Measurements from ENCODE around the gene DMD. TPM values are rescaled to one million over a fixed set of nuclear protein-coding genes. Genes with fewer than 3 reads are reported as not detected.

The DMD gene
- total and polyA plus RNA-seq, 2 of the 13 experiments (the other 11 are each of a cell fraction or from before 2014, with no cell fraction given) = 17.6 to 25.9 TPM

DNA sequence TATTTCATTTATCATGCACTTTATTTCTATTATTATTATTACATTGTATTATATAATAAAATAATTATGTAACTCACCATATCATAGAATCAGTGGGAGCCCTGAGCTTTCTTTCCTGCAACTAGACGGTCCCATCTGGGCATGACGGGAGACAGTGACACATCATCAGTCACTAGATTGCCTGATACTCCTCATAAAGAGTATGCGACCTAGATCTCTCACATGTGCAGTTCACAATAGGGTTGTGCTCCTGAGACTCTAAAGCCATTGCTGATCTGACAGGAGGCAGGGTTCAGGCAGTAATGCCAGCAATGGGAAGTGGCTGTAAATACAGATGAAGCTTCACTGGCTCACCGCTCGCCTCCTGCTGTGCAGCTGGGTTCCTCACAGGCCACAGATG lies 62.3 kb downstream of the DMD start:
- ATAC-seq (no peak), FAIRE-seq (no peak), DNase-seq (ENCODE audit: low spot score) (no peak)
- 74% methylated on average over 2 of the region's 5 CpGs for WGBS (ENCODE audit: low lambda C conversion rate)
- Histone ChIP-seq H2AFZ (ENCODE audit: low read length) (no peak overlapping the region), H3K27ac (ENCODE audit: extremely low read length, insufficient read depth, low read length) (no peak overlapping the region), H3K27me3 (ENCODE audit: control insufficient read depth in 1 of 2, insufficient read depth in 2 of 2, low read length in 2 of 2) (no peaks in the 10 kb centered on the region), H3K79me2 (ENCODE audit: insufficient read depth, low read length) (no peaks in the 10 kb centered on the region), H3K4me1 (ENCODE audit: insufficient read depth, low read length) (no peaks in the 10 kb centered on the region), H3K36me3 (replicated peaks in 1 of 2; ENCODE audit: control insufficient read depth in 1 of 2, insufficient read depth in 2 of 2, low read length in 2 of 2) (no peaks in the 10 kb centered on the region), H4K20me1 (ENCODE audit: insufficient read depth, low read length) (no peaks in the 10 kb centered on the region), H3K4me2 (ENCODE audit: low read depth, low read length) (no peak overlapping the region), H3K4me3 (replicated peaks in 1 of 3; ENCODE audit: insufficient read depth in 1 of 3, low read depth in 2 of 3, low read length in 3 of 3) (no peak overlapping the region), H3K9ac (ENCODE audit: insufficient read depth, low read depth, low read length) (no peak overlapping the region), H3K9me3 (ENCODE audit: low read length) (no peaks in the 10 kb centered on the region)
- intact Hi-C loops (cut with micrococcal nuclease; ENCODE audit: unreplicated experiment) = no loop called here
- ChIA-PET CTCF (ENCODE audit: low intra/inter-chr PET ratio, low total read pairs) (no interaction called here), POLR2A (no interaction called here)
- in situ Hi-C loops (cut with HindIII; ENCODE audit: extremely low pct_ligation_motif_present, low pct_unique_long_range_greater_than_20kb) = no loop called here
- no TSS peak for BruUV-seq (replicated peaks)
- TF ChIP-seq ZNF260 (CRISPR knock-in tag; IDR thresholded peaks at IDR 0.05; ENCODE audit: borderline replicate concordance, low read depth) = no peak
- no peak for TF ChIP-seq ZNF775 (CRISPR knock-in tag; IDR thresholded peaks at IDR 0.05; ENCODE audit: borderline replicate concordance)
- TF ChIP-seq, protein P1, sequence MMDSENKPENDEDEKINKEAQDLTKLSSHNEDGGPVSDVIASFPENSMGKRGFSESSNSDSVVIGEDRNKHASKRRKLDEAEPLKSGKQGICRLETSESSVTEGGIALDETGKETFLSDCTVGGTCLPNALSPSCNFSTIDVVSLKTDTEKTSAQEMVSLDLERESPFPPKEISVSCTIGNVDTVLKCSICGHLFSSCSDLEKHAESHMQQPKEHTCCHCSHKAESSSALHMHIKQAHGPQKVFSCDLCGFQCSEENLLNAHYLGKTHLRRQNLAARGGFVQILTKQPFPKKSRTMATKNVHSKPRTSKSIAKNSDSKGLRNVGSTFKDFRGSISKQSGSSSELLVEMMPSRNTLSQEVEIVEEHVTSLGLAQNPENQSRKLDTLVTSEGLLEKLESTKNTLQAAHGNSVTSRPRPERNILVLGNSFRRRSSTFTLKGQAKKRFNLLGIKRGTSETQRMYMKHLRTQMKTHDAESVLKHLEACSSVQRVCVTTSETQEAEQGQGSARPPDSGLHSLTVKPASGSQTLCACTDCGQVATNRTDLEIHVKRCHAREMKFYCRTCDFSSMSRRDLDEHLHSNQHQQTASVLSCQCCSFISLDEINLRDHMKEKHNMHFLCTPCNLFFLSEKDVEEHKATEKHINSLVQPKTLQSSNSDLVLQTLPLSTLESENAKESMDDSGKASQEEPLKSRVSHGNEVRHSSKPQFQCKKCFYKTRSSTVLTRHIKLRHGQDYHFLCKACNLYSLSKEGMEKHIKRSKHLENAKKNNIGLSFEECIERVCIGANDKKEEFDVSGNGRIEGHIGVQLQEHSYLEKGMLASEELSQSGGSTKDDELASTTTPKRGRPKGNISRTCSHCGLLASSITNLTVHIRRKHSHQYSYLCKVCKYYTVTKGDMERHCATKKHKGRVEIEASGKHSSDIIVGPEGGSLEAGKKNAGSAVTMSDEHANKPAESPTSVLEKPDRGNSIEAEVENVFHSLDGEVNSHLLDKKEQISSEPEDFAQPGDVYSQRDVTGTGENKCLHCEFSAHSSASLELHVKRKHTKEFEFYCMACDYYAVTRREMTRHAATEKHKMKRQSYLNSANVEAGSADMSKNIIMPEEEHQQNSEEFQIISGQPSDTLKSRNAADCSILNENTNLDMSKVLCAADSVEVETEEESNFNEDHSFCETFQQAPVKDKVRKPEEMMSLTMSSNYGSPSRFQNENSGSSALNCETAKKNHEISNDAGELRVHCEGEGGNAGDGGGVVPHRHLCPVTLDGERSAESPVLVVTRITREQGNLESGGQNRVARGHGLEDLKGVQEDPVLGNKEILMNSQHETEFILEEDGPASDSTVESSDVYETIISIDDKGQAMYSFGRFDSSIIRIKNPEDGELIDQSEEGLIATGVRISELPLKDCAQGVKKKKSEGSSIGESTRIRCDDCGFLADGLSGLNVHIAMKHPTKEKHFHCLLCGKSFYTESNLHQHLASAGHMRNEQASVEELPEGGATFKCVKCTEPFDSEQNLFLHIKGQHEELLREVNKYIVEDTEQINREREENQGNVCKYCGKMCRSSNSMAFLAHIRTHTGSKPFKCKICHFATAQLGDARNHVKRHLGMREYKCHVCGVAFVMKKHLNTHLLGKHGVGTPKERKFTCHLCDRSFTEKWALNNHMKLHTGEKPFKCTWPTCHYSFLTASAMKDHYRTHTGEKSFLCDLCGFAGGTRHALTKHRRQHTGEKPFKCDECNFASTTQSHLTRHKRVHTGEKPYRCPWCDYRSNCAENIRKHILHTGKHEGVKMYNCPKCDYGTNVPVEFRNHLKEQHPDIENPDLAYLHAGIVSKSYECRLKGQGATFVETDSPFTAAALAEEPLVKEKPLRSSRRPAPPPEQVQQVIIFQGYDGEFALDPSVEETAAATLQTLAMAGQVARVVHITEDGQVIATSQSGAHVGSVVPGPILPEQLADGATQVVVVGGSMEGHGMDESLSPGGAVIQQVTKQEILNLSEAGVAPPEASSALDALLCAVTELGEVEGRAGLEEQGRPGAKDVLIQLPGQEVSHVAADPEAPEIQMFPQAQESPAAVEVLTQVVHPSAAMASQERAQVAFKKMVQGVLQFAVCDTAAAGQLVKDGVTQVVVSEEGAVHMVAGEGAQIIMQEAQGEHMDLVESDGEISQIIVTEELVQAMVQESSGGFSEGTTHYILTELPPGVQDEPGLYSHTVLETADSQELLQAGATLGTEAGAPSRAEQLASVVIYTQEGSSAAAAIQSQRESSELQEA (CRISPR knock-in tag; IDR thresholded peaks at IDR 0.05; ENCODE audit: not compliant biosample characterization) = no peak
- no peak for TF ChIP-seq ZNF883 (CRISPR knock-in tag; IDR thresholded peaks at IDR 0.05; ENCODE audit: not compliant biosample characterization)
- no peak for TF ChIP-seq NFYB (CRISPR knock-in tag; IDR thresholded peaks at IDR 0.05)
- TF ChIP-seq, protein P2, sequence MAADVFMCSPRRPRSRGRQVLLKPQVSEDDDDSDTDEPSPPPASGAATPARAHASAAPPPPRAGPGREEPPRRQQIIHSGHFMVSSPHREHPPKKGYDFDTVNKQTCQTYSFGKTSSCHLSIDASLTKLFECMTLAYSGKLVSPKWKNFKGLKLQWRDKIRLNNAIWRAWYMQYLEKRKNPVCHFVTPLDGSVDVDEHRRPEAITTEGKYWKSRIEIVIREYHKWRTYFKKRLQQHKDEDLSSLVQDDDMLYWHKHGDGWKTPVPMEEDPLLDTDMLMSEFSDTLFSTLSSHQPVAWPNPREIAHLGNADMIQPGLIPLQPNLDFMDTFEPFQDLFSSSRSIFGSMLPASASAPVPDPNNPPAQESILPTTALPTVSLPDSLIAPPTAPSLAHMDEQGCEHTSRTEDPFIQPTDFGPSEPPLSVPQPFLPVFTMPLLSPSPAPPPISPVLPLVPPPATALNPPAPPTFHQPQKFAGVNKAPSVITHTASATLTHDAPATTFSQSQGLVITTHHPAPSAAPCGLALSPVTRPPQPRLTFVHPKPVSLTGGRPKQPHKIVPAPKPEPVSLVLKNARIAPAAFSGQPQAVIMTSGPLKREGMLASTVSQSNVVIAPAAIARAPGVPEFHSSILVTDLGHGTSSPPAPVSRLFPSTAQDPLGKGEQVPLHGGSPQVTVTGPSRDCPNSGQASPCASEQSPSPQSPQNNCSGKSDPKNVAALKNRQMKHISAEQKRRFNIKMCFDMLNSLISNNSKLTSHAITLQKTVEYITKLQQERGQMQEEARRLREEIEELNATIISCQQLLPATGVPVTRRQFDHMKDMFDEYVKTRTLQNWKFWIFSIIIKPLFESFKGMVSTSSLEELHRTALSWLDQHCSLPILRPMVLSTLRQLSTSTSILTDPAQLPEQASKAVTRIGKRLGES (CRISPR knock-in tag; IDR thresholded peaks at IDR 0.05; ENCODE audit: borderline replicate concordance) = no peak
- TF ChIP-seq, protein P3, sequence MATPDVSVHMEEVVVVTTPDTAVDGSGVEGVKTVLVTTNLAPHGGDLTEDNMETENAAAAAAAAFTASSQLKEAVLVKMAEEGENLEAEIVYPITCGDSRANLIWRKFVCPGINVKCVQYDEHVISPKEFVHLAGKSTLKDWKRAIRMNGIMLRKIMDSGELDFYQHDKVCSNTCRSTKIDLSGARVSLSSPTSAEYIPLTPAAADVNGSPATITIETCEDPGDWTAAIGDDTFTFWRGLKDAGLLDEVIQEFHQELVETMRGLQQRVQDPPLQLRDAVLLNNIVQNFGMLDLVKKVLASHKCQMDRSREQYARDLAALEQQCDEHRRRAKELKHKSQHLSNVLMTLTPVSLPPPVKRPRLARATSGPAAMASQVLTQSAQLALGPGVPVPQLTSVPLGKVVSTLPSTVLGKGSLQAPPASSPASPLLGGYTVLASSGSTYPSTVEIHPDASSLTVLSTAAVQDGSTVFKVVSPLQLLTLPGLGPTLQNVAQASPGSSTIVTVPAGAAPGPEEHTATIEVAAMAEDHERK (CRISPR knock-in tag; IDR thresholded peaks at IDR 0.05; ENCODE audit: low read depth) = no peak
- TF ChIP-seq ZNF629 (CRISPR knock-in tag; conservative IDR thresholded peaks at IDR 0.05) = no peak
- TF ChIP-seq, protein P4, sequence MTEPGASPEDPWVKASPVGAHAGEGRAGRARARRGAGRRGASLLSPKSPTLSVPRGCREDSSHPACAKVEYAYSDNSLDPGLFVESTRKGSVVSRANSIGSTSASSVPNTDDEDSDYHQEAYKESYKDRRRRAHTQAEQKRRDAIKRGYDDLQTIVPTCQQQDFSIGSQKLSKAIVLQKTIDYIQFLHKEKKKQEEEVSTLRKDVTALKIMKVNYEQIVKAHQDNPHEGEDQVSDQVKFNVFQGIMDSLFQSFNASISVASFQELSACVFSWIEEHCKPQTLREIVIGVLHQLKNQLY (CRISPR knock-in tag; IDR thresholded peaks at IDR 0.05) = no peak
- no peak for TF ChIP-seq KMT2B (CRISPR knock-in tag; IDR thresholded peaks at IDR 0.05)

All from HepG2 (cell line).